8988T (cell line): ENCODE data around the gene PCYT2.
A peak's percentile ranks its signal among the peaks of the same experiment; 100 is the strongest.

Experiments
- DNase-seq: peaks from one replicate; pipeline ENCODE4 v3.0.0; 2011

Gene PCYT2

DNA sequence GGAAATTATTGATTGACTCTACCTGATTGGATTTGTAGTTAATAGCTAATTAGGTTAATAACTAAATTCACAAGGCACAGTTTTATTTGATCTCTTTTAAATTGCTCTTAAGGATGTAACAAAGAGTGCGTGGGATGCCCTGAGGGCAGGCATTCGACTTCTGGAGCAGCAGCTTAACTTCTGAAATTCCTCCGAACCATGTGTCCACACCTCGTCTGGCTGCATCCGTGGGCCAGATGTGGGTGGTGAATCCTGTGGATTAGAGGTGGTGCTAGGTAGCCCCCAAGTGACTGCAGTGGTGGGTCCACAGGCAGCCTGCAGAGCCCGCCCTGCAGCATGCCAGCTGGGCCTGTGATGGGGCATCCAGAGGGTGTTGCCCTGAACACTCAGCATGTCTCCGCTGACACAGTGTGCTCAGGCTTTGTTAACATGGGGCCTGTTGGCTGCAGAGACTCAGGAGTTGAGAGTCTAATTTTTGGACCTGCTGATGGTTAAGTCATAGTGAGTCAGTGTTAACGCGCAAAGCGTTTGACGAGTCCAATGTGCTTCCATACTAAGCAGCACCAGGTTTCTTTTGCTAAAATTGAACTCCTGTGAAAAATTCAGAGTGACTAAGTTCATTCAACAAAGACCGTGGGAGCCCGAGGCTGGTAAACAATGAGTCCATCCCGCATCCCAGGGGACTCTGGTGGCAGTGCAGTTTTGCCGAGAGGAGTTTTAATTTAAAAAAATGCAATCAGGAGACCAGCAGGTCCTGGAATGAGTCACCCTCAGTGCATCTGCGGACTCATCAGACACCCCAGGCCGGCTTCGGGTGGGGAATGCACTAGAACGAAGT lies 13.0 kb downstream of the PCYT2 start:
- no peak for DNase-seq

DNA sequence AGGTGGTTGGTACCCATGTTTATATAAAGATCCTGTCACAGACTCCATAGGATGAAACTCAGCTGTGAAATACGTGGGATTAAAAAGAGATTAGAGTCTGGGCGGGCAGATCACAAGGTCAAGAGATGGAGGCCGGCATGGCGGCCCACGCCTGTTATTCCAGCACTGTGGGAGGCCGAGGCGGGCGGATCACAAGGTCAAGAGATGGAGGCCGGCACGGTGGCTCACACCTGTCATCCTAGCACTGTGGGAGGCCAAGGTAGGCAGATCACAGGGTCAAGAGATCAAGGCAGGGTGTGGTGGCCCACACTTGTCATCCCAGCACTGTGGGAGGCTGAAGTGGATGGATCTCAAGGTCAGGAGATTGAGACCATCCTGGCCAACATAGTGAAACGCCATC lies 15.8 kb downstream of the PCYT2 start:
- no peak for DNase-seq

DNA sequence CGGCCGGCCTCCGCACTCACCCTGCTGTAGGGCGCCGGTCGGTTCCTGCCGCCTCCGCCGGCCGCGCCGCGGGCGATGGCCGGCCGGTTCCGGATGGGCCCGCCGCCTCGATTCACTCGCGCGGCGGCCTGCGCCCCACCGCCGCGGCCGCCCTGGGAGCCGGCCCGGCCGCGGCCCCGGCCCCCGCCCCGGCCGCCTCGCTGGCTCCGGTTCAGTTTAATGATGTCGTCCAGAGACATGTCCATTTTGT lies 20.0 kb downstream of the PCYT2 start:
- no peak for DNase-seq

DNA sequence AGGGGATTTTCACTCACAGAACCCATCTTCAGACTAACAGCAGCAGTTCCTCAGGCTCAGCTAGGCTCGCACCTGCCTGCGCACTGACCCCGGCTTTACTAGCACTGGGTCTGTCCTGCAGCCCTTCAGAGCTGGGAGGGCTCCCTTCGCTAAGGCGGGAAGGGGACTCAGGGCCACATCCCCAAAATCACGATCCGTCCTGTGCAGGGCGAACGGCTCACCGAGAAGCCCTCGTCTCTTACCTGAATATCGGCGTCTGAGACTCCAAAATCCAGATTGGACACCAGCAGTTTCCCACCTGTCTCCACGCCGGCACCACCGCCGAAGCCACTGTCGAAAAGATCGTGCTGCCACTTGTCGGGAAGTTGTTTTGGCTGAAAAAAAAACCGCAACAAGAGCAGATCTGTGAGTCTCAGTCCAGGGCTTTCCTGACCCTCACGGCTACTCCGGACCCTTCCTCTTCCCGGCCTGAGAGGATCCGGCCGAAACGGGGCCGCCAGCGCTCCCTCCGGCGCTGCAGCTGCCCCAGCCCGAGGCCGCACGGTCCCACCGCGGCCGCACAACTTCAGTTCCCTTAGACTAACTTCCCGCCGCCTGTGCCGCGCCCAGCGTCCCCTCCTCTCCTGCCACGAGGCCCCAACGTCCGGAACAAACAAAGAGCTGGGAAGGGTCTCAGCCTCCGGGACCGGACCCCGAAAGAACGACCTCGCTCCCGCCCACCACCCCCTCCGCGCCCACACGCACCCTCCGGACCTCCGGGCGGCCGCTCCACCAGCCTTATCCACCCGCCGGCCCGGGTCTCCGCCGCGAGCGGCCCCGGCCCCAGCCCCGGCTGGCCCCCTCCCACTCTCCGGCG lies 20.5 kb downstream of the PCYT2 start:
- no peak for DNase-seq

DNA sequence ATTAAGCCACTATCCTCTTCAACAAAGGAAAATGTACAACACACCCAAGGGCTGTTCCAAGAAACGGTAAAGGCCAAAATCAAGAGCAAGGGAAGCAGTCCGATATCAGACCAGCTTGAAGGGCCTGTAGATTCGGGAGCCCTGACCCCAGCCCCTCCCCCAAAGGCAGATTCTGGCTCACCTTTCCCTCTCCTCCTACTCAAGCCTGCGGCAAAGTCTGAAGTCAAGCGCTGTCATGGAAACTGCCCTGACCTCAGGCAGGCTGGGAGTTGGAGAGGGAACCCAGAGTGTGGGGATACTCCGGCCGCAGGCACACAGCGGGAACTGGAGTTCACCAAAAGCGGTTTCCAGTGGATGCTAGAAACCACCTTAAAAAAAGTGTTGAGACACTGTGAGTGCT lies 21.6 kb downstream of the PCYT2 start:
- no peak for DNase-seq

DNA sequence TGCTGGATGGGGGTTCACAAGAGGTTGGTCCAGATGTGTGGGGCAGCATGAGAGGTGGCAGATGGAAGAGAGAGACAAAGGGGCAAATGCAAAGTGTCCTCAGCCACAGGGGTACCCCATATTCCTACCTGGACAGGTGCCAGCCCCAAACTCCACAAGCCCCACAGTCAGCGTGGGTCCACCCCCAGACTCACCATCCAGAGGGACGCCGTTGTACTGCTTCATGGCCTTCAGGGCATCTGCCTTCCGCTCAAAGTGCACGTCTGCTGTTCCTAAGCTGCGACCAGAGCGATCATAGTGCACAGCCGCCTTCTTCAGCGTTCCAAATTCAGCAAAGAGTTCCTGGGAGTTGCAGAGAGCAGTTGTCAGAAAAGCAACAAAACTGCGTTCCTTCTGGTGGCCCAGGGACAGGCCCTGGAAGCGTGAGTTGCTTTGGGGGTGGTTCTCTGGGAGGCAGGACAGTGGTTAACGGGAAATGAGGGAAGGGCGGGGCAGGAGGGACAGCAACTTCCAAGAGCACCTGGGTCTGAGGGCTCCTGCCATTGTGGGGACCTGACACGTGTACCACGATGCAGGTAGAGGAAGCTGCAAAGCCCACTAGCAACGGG lies 22.1 kb downstream of the PCYT2 start:
- DNase-seq, result no peak

- DNase-seq, result no peak
These were observed 22.9 kb downstream of the PCYT2 start for GRCh38 chr17:81888105-81888987.

- DNase-seq, result no peak
These were observed 25.2 kb downstream of the PCYT2 start for GRCh38 chr17:81885869-81886548.

- no peak for DNase-seq
These were observed 25.7 kb downstream of the PCYT2 start for GRCh38 chr17:81885454-81885853.

- no peak for DNase-seq
These were observed 26.2 kb downstream of the PCYT2 start for GRCh38 chr17:81884968-81885367.

DNA sequence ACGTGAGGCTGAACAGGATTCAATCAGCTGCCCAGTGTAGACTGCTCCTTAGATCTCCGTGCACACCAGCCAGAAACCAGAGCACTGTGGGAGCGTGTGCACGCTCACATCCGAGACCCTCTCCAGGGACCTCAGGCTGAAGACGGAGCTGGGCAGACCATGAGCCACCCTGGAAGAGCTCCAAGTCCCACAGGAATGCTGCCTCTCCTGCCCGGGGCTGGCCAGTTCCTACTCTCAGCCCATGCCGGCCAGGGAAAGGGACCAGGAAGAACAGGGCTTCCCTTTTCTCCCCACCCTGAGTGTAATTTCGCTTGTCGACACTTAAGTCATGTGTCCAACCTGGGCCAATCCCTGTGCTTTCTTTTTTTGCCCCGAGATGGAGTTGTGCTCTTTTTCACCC lies 26.7 kb downstream of the PCYT2 start:
- no peak for DNase-seq

DNA sequence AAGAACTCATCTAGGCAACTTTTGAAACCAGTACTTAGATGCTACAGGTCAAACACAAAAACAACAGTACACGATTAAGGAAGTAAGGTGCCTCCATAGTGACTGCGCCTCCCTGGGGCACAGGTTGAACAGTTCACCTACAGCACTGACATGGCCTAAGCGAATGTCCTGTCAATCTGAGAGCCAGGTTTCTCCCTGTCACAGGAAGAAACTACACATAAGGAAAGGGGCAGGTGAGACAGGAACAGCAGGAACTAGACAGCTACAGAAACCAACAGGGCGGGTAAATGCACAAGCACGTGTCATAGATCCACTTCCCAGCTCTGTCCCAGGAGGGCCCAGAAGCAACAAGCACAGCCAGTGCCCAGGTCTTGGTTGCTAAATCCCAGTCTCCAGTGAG lies 32.1 kb downstream of the PCYT2 start:
- no peak for DNase-seq

GRCh38 chr17:81878294-81878693 lies 32.9 kb downstream of the PCYT2 start:
- DNase-seq, result no peak

GRCh38 chr17:81877569-81877968 lies 33.6 kb downstream of the PCYT2 start:
- DNase-seq, result no peak

DNA sequence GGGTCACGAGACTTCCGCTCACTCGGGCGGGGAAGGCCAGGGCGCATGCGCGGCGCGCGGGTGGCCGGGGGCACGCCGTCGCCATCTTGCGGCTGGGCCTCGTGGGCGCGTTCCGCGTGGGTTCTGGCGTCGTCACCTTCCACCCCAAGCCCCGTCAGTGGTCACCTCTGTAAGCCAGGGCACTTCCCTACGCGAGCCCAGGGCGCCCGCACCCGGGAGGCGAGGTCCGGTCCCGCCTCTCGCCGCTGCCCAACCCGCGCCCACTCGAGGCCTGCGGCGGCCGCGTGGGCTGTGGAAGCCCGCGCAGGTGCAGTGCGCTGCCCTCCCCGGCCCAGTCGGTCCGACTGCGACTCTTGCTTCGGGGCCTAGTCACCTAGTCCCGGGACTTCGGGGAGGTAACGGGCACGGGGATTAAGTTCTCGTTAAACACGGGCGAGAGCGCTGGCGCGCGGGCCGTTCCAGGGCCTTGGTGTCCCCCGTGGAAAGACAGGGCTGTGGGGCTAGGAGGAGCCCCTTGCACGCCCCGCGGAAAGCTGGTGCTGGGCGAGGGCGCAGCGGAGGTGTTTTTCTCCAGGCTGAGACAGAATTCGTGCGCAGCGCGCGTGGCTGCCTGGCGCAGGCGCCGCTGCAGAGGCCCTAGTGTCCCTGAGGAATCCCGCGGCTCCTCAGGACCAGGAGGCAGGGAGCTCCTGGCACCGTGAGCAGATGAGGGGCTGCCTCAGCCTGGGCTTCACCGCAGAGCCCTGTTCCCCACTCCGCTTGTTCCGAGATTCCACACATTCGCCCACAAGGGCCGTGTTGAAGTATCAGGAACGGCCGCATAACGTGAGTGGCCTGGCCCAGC lies 39.6 kb downstream of the PCYT2 start:
- peak; percentile 88 for DNase-seq

- no peak for DNase-seq
These were observed 40.2 kb downstream of the PCYT2 start, which contains the start of gene ARHGDIA for GRCh38 chr17:81870981-81871386. Gene ARHGDIA, minus strand, starts transcription at chr17:81871337. Its CDS starts 1,407 bp downstream, at chr17:81869930.

- no peak for DNase-seq
These were observed 40.8 kb downstream of the PCYT2 start for GRCh38 chr17:81870131-81870980.

- peak; percentile 56 for DNase-seq
These were observed 41.7 kb downstream of the PCYT2 start for GRCh38 chr17:81869221-81870130.

- DNase-seq, result peak; percentile 52
These were observed 42.5 kb downstream of the PCYT2 start for GRCh38 chr17:81868674-81869220.
